Smooth muscle cell (in vitro differentiated cells): ENCODE data around the gene ZBTB45. TPM values are rescaled to one million over a fixed set of nuclear protein-coding genes. Genes with fewer than 3 reads are reported as not detected.

Experiments used
- DNase-seq: peaks from one replicate; lab custom pipeline; 2025; ENCODE audit not compliant: unreplicated experiment; lab: John Stamatoyannopoulos, UW
- H2AFZ ChIP-seq: fragments of 200-600 bp; sonication (generic); 2 replicates; pipeline ENCODE4 v1.6.0; 2016; ENCODE audit warnings: antibody characterized with exemption, low read depth, mild to moderate bottlenecking
- H3F3A ChIP-seq: fragments of 200-600 bp; sonication (generic); 2 replicates; pipeline ENCODE4 v1.6.0; 2017; ENCODE audit warnings: antibody characterized with exemption, low read depth
- H3K27ac ChIP-seq: fragments of 200-600 bp; sonication (generic); 2 replicates; pipeline ENCODE4 v1.5.1; 2016; ENCODE audit warnings: low read depth, mild to moderate bottlenecking
- H3K27me3 ChIP-seq: fragments of 200-600 bp; sonication (generic); 2 replicates; pipeline ENCODE4 v1.6.1; 2016; ENCODE audit warnings: low read depth, mild to moderate bottlenecking
- H3K36me3 ChIP-seq: fragments of 200-600 bp; sonication (generic); 2 replicates; pipeline ENCODE4 v1.5.1; 2016; ENCODE audit warnings: low read depth
- H3K4me1 ChIP-seq: fragments of 200-600 bp; sonication (generic); 2 replicates; pipeline ENCODE4 v1.5.1; 2016; ENCODE audit warnings: low read depth
- H3K4me2 ChIP-seq: fragments of 200-600 bp; sonication (generic); 2 replicates; pipeline ENCODE4 v1.6.0; 2016; ENCODE audit warnings: mild to moderate bottlenecking
- H3K4me3 ChIP-seq: fragments of 200-600 bp; sonication (generic); 2 replicates; pipeline ENCODE4 v1.5.1; 2016; ENCODE audit warnings: mild to moderate bottlenecking
- H3K79me2 ChIP-seq: fragments of 200-600 bp; sonication (generic); 2 replicates; pipeline ENCODE4 v1.6.0; 2016; ENCODE audit warnings: low read depth, mild to moderate bottlenecking
- H3K9ac ChIP-seq: fragments of 200-600 bp; sonication (generic); 2 replicates; pipeline ENCODE4 v1.6.0; 2016; ENCODE audit warnings: low read depth
- H3K9me3 ChIP-seq: fragments of 200-600 bp; sonication (generic); replicated peaks from 2 replicates; pipeline ENCODE4 v1.5.1; 2016; ENCODE audit warnings: low read depth
- H4K20me1 ChIP-seq: fragments of 200-600 bp; sonication (generic); 2 replicates; pipeline ENCODE4 v1.6.0; 2016; ENCODE audit warnings: low read depth
- CTCF ChIP-seq: fragments of 200-600 bp; sonication (generic); IDR thresholded peaks from 2 replicates; pipeline ENCODE4 v1.5.1; 2017; ENCODE audit warnings: borderline replicate concordance, mild to moderate bottlenecking, antibody characterized with exemption; ENCODE audit not compliant: insufficient read depth, poor library complexity, severe bottlenecking
- WGBS: methylation state at CpG from one replicate; pipeline ENCODE4 v1.1.7; 2016; ENCODE audit warnings: low lambda C conversion rate; 5-methylcytosine and 5-hydroxymethylcytosine counted together
- polyA plus RNA-seq: library from polyadenylated mRNA; unstranded; fragments of >200 nt; fragmentation: Nextera tagmentation; extraction: Ambion mirVana; gene quantifications from 2 replicates; pipeline ENCODE4 v1.2.1, GENCODE V29; 2016
- total RNA-seq: library from RNA; depleted of rRNA; stranded (reverse); fragments of >200 nt; gene quantifications from 2 replicates; pipeline ENCODE4 v1.2.3, GENCODE V29; 2014

The ZBTB45 gene
- total and polyA plus RNA-seq, 2 experiments from 2014 or later: 8.7 to 23.7 TPM

- H3K79me2 ChIP-seq: peaks cover 46% of the 10 kb centered on the region
Measured at GRCh38 chr19:58514564-58515022, 5.0 kb downstream of the ZBTB45 start.

GRCh38 chr19:58513694-58514563 is 5.7 kb downstream of the ZBTB45 start:
- H2AFZ ChIP-seq: no peak overlapping the region
- peaks cover 4% of the 10 kb centered on the region for H4K20me1 ChIP-seq
- WGBS: 19% methylated on average over 55 of the region's 66 CpGs
- H3K27me3 ChIP-seq: no peaks in the 10 kb centered on the region
- peaks cover 4% of the 10 kb centered on the region for H3K4me1 ChIP-seq
- H3K36me3 ChIP-seq: no peaks in the 10 kb centered on the region
- H3F3A ChIP-seq: no peaks in the 10 kb centered on the region
- H3K79me2 ChIP-seq: peaks cover 46% of the 10 kb centered on the region
- no peaks in the 10 kb centered on the region for H3K9me3 ChIP-seq
- H3K4me2 ChIP-seq: peak overlapping the region; percentile 87
- peak; percentile 92 for TF ChIP-seq CTCF
- DNase-seq: peak; percentile 70
- H3K27ac ChIP-seq: peak overlapping the region; percentile 28
- peak overlapping the region; percentile 49 for H3K4me3 ChIP-seq
- H3K9ac ChIP-seq: no peak overlapping the region

More at GRCh38 chr19:58514564-58515022, 5.0 kb downstream of the ZBTB45 start:
- Histone ChIP-seq H3K36me3 (no peaks in the 10 kb centered on the region), H4K20me1 (peaks cover 4% of the 10 kb centered on the region), H3F3A (no peaks in the 10 kb centered on the region), H3K4me3 (peak overlapping the region; percentile 49), H3K9me3 (no peaks in the 10 kb centered on the region), H3K9ac (no peak overlapping the region), H3K27ac (no peak overlapping the region), H2AFZ (no peak overlapping the region), H3K27me3 (no peaks in the 10 kb centered on the region), H3K4me2 (peak overlapping the region; percentile 87), H3K4me1 (peaks cover 4% of the 10 kb centered on the region)
- no peak for TF ChIP-seq CTCF
- 80% methylated on average over 3 of the region's 3 CpGs for WGBS
- no peak for DNase-seq

- Histone ChIP-seq H4K20me1 (peaks cover 3% of the 10 kb centered on the region), H3K4me2 (peak overlapping the region; percentile 87), H3K4me3 (no peak overlapping the region), H3K27me3 (no peaks in the 10 kb centered on the region), H3F3A (no peaks in the 10 kb centered on the region), H2AFZ (no peak overlapping the region), H3K27ac (peak overlapping the region; percentile 28), H3K9me3 (no peaks in the 10 kb centered on the region), H3K79me2 (peaks cover 40% of the 10 kb centered on the region), H3K9ac (no peak overlapping the region), H3K4me1 (peaks cover 4% of the 10 kb centered on the region), H3K36me3 (no peaks in the 10 kb centered on the region)
- DNase-seq: no peak
- no peak for TF ChIP-seq CTCF
- WGBS: 97% methylated on average over 10 of the region's 10 CpGs
Measured at GRCh38 chr19:58513213-58513693, 6.4 kb downstream of the ZBTB45 start.
